Tibial artery (tissue), 4 donors: Measurements from ENCODE around the gene ZNF276.

Experiments
- DNase-seq, 2 donors: peaks; one replicate each; pipeline ENCODE4 v3.0.0-alpha.2; 2019
- H3K27ac ChIP-seq, 2 donors: fragments of 200-600 bp; sonication (generic) in 1 of 2; 1 replicate in 1 of 2; 2 replicates in 1 of 2; pipeline ENCODE4 v1.5.1; 2018 to 2019; ENCODE audit warnings: mild to moderate bottlenecking in 1 of 2
- H3K27me3 ChIP-seq, 2 donors: fragments of 200-600 bp; sonication (generic) in 1 of 2; one replicate each; pipeline versions ENCODE4 v1.5.1 to v1.6.0; 2016 to 2019
- H3K36me3 ChIP-seq, 3 donors: fragments of 200-600 bp; sonication (generic) in 2 of 3; one replicate each; pipeline ENCODE4 v1.5.1; 2016 to 2019; ENCODE audit warnings: mild to moderate bottlenecking in 2 of 3
- H3K4me1 ChIP-seq, 4 donors: fragments of 200-600 bp; sonication (generic) in 2 of 4; 1 replicate in 3 of 4; 2 replicates in 1 of 4; pipeline ENCODE4 v1.5.1; 2016 to 2019
- H3K4me3 ChIP-seq, 2 donors: fragments of 200-600 bp; sonication (generic) in 1 of 2; 1 replicate in 1 of 2; 2 replicates in 1 of 2; pipeline ENCODE4 v1.5.1; 2018 to 2019; ENCODE audit warnings: mild to moderate bottlenecking in 2 of 2
- H3K9me3 ChIP-seq, 3 donors: fragments of 200-600 bp; sonication (generic) in 1 of 3; one replicate each; pipeline ENCODE4 v1.5.1; 2016 to 2019
- CTCF ChIP-seq, 2 experiments: fragments of 200-600 bp in 1 of 2; fragments of 450-650 bp in 1 of 2; IDR thresholded peaks; one replicate each; pipeline ENCODE4 v1.5.1; 2017 to 2019; ENCODE audit warnings: antibody characterized with exemption in 2 of 2, mild to moderate bottlenecking in 1 of 2, moderate library complexity in 1 of 2
- intact Hi-C: fragments of 100-400 bp; cut with DNase I; formaldehyde crosslinking; loops from one replicate; pipeline ENCODE4 v1.15.0; 2023; ENCODE audit warnings: low total_unique reads

The ZNF276 gene

GRCh38 chr16:89746043-89746442, 24.7 kb downstream of the ZNF276 start:
- no peak overlapping the region for H3K4me3 ChIP-seq
- no peak for DNase-seq
- peaks cover 0 to 5% (median 0%) of the 10 kb centered on the region in 3 donors for H3K36me3 ChIP-seq
- no peak overlapping the region for H3K27ac ChIP-seq
- no peaks in the 10 kb centered on the region for H3K4me1 ChIP-seq
- no peaks in the 10 kb centered on the region for H3K27me3 ChIP-seq
- H3K9me3 ChIP-seq, result no peaks in the 10 kb centered on the region
- TF ChIP-seq CTCF (IDR thresholded peaks at IDR 0.05), result no peak
- intact Hi-C loops, result no loop called here

- no peaks in the 10 kb centered on the region for H3K4me1 ChIP-seq
- H3K27ac ChIP-seq, result no peak overlapping the region
- H3K36me3 ChIP-seq, result no peaks in the 10 kb centered on the region
- H3K4me3 ChIP-seq, result no peak overlapping the region
- DNase-seq, result no peak
- no peaks in the 10 kb centered on the region for H3K27me3 ChIP-seq
- intact Hi-C loops, result no loop called here
- no peak for TF ChIP-seq CTCF (IDR thresholded peaks at IDR 0.05)
- H3K9me3 ChIP-seq, result no peaks in the 10 kb centered on the region
Measured at GRCh38 chr16:89748076-89748475, 26.7 kb downstream of the ZNF276 start.

GRCh38 chr16:89748921-89749320, 27.6 kb downstream of the ZNF276 start:
- Histone ChIP-seq H3K27ac (no peak overlapping the region), H3K36me3 (no peaks in the 10 kb centered on the region), H3K27me3 (no peaks in the 10 kb centered on the region), H3K4me1 (no peaks in the 10 kb centered on the region), H3K9me3 (no peaks in the 10 kb centered on the region), H3K4me3 (no peak overlapping the region)
- intact Hi-C loops, result no loop called here
- no peak for TF ChIP-seq CTCF (IDR thresholded peaks at IDR 0.05)
- no peak for DNase-seq

GRCh38 chr16:89749637-89750036, 28.3 kb downstream of the ZNF276 start:
- intact Hi-C loops, result no loop called here
- Histone ChIP-seq H3K4me1 (no peaks in the 10 kb centered on the region), H3K27ac (no peak overlapping the region), H3K9me3 (no peaks in the 10 kb centered on the region), H3K4me3 (no peak overlapping the region), H3K27me3 (no peaks in the 10 kb centered on the region), H3K36me3 (no peaks in the 10 kb centered on the region)
- peak in 1 of 2 donors; percentile 53 for DNase-seq
- TF ChIP-seq CTCF (IDR thresholded peaks at IDR 0.05), result no peak

GRCh38 chr16:89759746-89760340, 38.5 kb downstream of the ZNF276 start:
- Histone ChIP-seq H3K36me3 (no peaks in the 10 kb centered on the region), H3K4me1 (no peaks in the 10 kb centered on the region)
- TF ChIP-seq CTCF (IDR thresholded peaks at IDR 0.05), result no peak

More at GRCh38 chr16:89759746-89760340, 38.5 kb downstream of the ZNF276 start:
- intact Hi-C loops, result no loop called here
- peak in 1 of 2 donors; percentile 28 for DNase-seq
- Histone ChIP-seq H3K4me3 (no peak overlapping the region), H3K9me3 (no peaks in the 10 kb centered on the region), H3K27me3 (no peaks in the 10 kb centered on the region), H3K27ac (no peak overlapping the region)
